SK-N-SH (cell line): Measurements from ENCODE around the gene ARHGEF6. TPM values are rescaled to one million over a fixed set of nuclear protein-coding genes. Genes with fewer than 3 reads are reported as not detected.

Source experiments
- CTCF ChIA-PET: fragments of 300-600, 350-600 bp; formaldehyde crosslinking; extraction: SDS; loops from one replicate; lab custom pipeline; 2021; lab: Yijun Ruan, JAX
- POLR2A ChIA-PET: fragments of 350-600 bp; sonication (Branson Sonifier 250); formaldehyde crosslinking; extraction: SDS; loops from one replicate; lab custom pipeline; 2020; ENCODE audit warnings: antibody characterized with exemption, inconsistent platforms; lab: Yijun Ruan, JAX
- DNase-seq: peaks from one replicate; pipeline ENCODE4 v3.0.0; 2012
- H2AFZ ChIP-seq: fragments of 200-600 bp; sonication (generic); 2 replicates; pipeline ENCODE4 v1.8.1; 2016; ENCODE audit warnings: antibody characterized with exemption, mild to moderate bottlenecking, low read depth
- H3F3A ChIP-seq: fragments of 200-600 bp; sonication (generic); replicated peaks from 2 replicates; pipeline ENCODE3; 2016; ENCODE audit warnings: antibody characterized with exemption, mild to moderate bottlenecking; ENCODE audit not compliant: insufficient read depth
- H3K27ac ChIP-seq, 2 experiments: fragments of 200-500 bp in 1 of 2; fragments of 200-600 bp in 1 of 2; sonication (Bioruptor generic) in 1 of 2; sonication (generic), shearing (Covaris generic) in 1 of 2; 2 replicates each; pipeline versions ENCODE4 v1.5.1 to v1.6.1; 2014 to 2016; ENCODE audit warnings: low read depth in 2 of 2, inconsistent platforms in 1 of 2, low read length in 1 of 2, mild to moderate bottlenecking in 1 of 2, mixed read lengths in 1 of 2
- H3K27me3 ChIP-seq: fragments of 200-600 bp; sonication (generic), shearing (Covaris generic); 2 replicates; pipeline ENCODE4 v1.6.1; 2016; ENCODE audit warnings: mixed run types; ENCODE audit not compliant: insufficient read depth
- H3K36me3 ChIP-seq, 2 experiments: fragments of 200-500 bp in 1 of 2; fragments of 200-600 bp in 1 of 2; sonication (Bioruptor generic) in 1 of 2; sonication (generic) in 1 of 2; replicated peaks in 1 of 2; 2 replicates each; pipeline versions ENCODE3 to v1.5.1; 2014 to 2016; ENCODE audit warnings: low read length in 1 of 2, mild to moderate bottlenecking in 1 of 2; ENCODE audit not compliant: insufficient read depth in 2 of 2, control insufficient read depth in 1 of 2
- H3K4me1 ChIP-seq, 2 experiments: fragments of 200-500 bp in 1 of 2; fragments of 200-600 bp in 1 of 2; sonication (Bioruptor generic) in 1 of 2; sonication (generic), shearing (Covaris generic) in 1 of 2; 2 replicates each; pipeline versions ENCODE4 v1.5.1 to v1.6.1; 2014 to 2016; ENCODE audit warnings: low read depth in 1 of 2, low read length in 1 of 2, mixed run types in 1 of 2; ENCODE audit not compliant: insufficient read depth in 2 of 2, control insufficient read depth in 1 of 2
- H3K4me2 ChIP-seq: fragments of 200-600 bp; sonication (generic), shearing (Covaris generic); 2 replicates; pipeline ENCODE4 v1.6.1; 2017; ENCODE audit warnings: mixed run types
- H3K4me3 ChIP-seq, 2 experiments: fragments of 200-500 bp in 1 of 2; fragments of 200-600 bp in 1 of 2; sonication (Bioruptor generic) in 1 of 2; sonication (generic), shearing (Covaris generic) in 1 of 2; 2 replicates each; pipeline versions ENCODE4 v1.5.1 to v1.8.1; 2014 to 2016; ENCODE audit warnings: low read depth in 2 of 2, inconsistent platforms in 1 of 2, low read length in 1 of 2, mild to moderate bottlenecking in 1 of 2, mixed read lengths in 1 of 2, moderate library complexity in 1 of 2
- H3K79me2 ChIP-seq: fragments of 200-600 bp; sonication (generic); 2 replicates; pipeline ENCODE4 v1.8.1; 2017; ENCODE audit warnings: mild to moderate bottlenecking; ENCODE audit not compliant: insufficient read depth
- H3K9ac ChIP-seq: fragments of 200-600 bp; sonication (generic); 2 replicates; pipeline ENCODE4 v1.6.1; 2017; ENCODE audit warnings: mixed run types
- H3K9me2 ChIP-seq: fragments of 200-600 bp; sonication (generic); 2 replicates; pipeline ENCODE4 v1.6.1; 2017; ENCODE audit warnings: mixed run types
- H3K9me3 ChIP-seq: fragments of 200-600 bp; sonication (generic); 2 replicates; pipeline ENCODE4 v1.6.1; 2017; ENCODE audit warnings: mixed run types, mild to moderate bottlenecking, moderate library complexity
- H4K20me1 ChIP-seq: fragments of 200-600 bp; sonication (generic); 2 replicates; pipeline ENCODE4 v1.6.1; 2017; ENCODE audit warnings: mild to moderate bottlenecking, mixed run types; ENCODE audit not compliant: insufficient read depth
- ELF1 ChIP-seq: IDR thresholded peaks from 2 replicates; pipeline ENCODE4 v1.4.0; 2012
- EP300 ChIP-seq, 2 experiments: IDR thresholded peaks; 2 replicates each; pipeline versions ENCODE4 v1.4.0 to v1.6.1; 2012; ENCODE audit warnings: borderline replicate concordance in 1 of 2, low read depth in 1 of 2, low read length in 1 of 2
- EZH2phosphoT487 ChIP-seq: fragments of 200-600 bp; sonication (generic); IDR thresholded peaks from 2 replicates; pipeline ENCODE4 v1.6.1; 2017; ENCODE audit warnings: low read depth, mixed run types, mild to moderate bottlenecking, antibody characterized with exemption, moderate library complexity, borderline replicate concordance
- GABPA ChIP-seq: IDR thresholded peaks from 2 replicates; pipeline ENCODE4 v1.4.0; 2012; ENCODE audit warnings: low read depth, mild to moderate bottlenecking
- IRF3 ChIP-seq: fragments of 150-350 bp; IDR thresholded peaks from 2 replicates; pipeline ENCODE4 v1.6.1; 2016; ENCODE audit warnings: mild to moderate bottlenecking, low read depth, low read length
- JUND ChIP-seq: IDR thresholded peaks from 2 replicates; pipeline ENCODE4 v1.4.0; 2012
- MEF2A ChIP-seq: IDR thresholded peaks from 2 replicates; pipeline ENCODE4 v1.4.0; 2012; ENCODE audit warnings: low read depth, borderline replicate concordance
- NFIC ChIP-seq: IDR thresholded peaks from 2 replicates; pipeline ENCODE4 v1.4.0; 2012; ENCODE audit warnings: borderline replicate concordance
- PBX3 ChIP-seq: IDR thresholded peaks from 2 replicates; pipeline ENCODE4; 2012
- POLR2AphosphoS5 ChIP-seq: IDR thresholded peaks from 2 replicates; pipeline ENCODE4 v1.6.1; 2012; ENCODE audit warnings: low read depth, low read length
- RCOR1 ChIP-seq: fragments of 150-350 bp; IDR thresholded peaks from 2 replicates; pipeline ENCODE4 v1.6.1; 2017; ENCODE audit warnings: antibody characterized with exemption, low read length
- RXRA ChIP-seq: IDR thresholded peaks from 2 replicates; pipeline ENCODE4 v1.4.0; 2012; ENCODE audit warnings: low read depth, mild to moderate bottlenecking, borderline replicate concordance
- TAF1 ChIP-seq: IDR thresholded peaks from 2 replicates; pipeline ENCODE4 v1.6.1; 2012; ENCODE audit warnings: low read depth, mild to moderate bottlenecking, low read length, moderate library complexity, borderline replicate concordance
- polyA plus RNA-seq, 3 experiments: library from polyadenylated mRNA; depleted of rRNA; stranded (reverse); fragments of >200 nt; gene quantifications; 2 replicates each; pipeline ENCODE4 v1.2.3, GENCODE V29; 2012
- TF ChIP-seq, protein P1 (sequence below): fragments of 150-350 bp; IDR thresholded peaks from 2 replicates; pipeline ENCODE4 v1.6.1; 2017; ENCODE audit warnings: antibody characterized with exemption, low read length, low read depth, borderline replicate concordance
- TF ChIP-seq, protein P2 (sequence below): IDR thresholded peaks from 2 replicates; pipeline ENCODE4 v1.6.1; 2012; ENCODE audit warnings: mild to moderate bottlenecking, low read depth, low read length, moderate library complexity

The ARHGEF6 gene
- polyA plus RNA-seq, 1 of the 3 experiments (the other 2 are of a cell fraction), result 2.7 TPM

GRCh38 chrX:136783159-136783558 lies 2.4 kb upstream of the ARHGEF6 start:
- Histone ChIP-seq H3K4me3 (no peak overlapping the region), H3K9me2 (no peaks in the 10 kb centered on the region), H3K4me1 (peaks cover 0 to 5% of the 10 kb centered on the region in 2 experiments; a peak in 1 of 4 replicates), H3K27me3 (no peaks in the 10 kb centered on the region), H3K9ac (no peak overlapping the region), H2AFZ (no peak overlapping the region), H3K9me3 (no peaks in the 10 kb centered on the region), H3K79me2 (no peaks in the 10 kb centered on the region), H3F3A (no peaks in the 10 kb centered on the region), H3K4me2 (no peak overlapping the region), H3K36me3 (no peaks in the 10 kb centered on the region), H3K27ac (no peak overlapping the region), H4K20me1 (no peaks in the 10 kb centered on the region)
- no peak for DNase-seq
- TF ChIP-seq EP300 (IDR thresholded peaks at IDR 0.05; ENCODE audit: borderline replicate concordance in 1 of 2, low read depth in 1 of 2, low read length in 1 of 2) (no peak), NFIC (no peak), PBX3 (no peak), IRF3 (no peak), GABPA (no peak), JUND (no peak), ELF1 (no peak), RCOR1 (no peak), TAF1 (no peak), EZH2phosphoT487 (no peak), MEF2A (no peak), POLR2AphosphoS5 (no peak), RXRA (no peak)
- TF ChIP-seq, protein P1, sequence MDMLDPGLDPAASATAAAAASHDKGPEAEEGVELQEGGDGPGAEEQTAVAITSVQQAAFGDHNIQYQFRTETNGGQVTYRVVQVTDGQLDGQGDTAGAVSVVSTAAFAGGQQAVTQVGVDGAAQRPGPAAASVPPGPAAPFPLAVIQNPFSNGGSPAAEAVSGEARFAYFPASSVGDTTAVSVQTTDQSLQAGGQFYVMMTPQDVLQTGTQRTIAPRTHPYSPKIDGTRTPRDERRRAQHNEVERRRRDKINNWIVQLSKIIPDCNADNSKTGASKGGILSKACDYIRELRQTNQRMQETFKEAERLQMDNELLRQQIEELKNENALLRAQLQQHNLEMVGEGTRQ, result no peak
- TF ChIP-seq, protein P2, sequence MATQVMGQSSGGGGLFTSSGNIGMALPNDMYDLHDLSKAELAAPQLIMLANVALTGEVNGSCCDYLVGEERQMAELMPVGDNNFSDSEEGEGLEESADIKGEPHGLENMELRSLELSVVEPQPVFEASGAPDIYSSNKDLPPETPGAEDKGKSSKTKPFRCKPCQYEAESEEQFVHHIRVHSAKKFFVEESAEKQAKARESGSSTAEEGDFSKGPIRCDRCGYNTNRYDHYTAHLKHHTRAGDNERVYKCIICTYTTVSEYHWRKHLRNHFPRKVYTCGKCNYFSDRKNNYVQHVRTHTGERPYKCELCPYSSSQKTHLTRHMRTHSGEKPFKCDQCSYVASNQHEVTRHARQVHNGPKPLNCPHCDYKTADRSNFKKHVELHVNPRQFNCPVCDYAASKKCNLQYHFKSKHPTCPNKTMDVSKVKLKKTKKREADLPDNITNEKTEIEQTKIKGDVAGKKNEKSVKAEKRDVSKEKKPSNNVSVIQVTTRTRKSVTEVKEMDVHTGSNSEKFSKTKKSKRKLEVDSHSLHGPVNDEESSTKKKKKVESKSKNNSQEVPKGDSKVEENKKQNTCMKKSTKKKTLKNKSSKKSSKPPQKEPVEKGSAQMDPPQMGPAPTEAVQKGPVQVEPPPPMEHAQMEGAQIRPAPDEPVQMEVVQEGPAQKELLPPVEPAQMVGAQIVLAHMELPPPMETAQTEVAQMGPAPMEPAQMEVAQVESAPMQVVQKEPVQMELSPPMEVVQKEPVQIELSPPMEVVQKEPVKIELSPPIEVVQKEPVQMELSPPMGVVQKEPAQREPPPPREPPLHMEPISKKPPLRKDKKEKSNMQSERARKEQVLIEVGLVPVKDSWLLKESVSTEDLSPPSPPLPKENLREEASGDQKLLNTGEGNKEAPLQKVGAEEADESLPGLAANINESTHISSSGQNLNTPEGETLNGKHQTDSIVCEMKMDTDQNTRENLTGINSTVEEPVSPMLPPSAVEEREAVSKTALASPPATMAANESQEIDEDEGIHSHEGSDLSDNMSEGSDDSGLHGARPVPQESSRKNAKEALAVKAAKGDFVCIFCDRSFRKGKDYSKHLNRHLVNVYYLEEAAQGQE, result no peak
- ChIA-PET POLR2A (no interaction called here), CTCF (no interaction called here)
